ELR (cell line): ENCODE results near the gene IL17REL.

Source experiments
- DNase-seq: peaks from one replicate; pipeline ENCODE4 v3.0.0-alpha.2; 2015; ENCODE audit warnings: low read depth

IL17REL gene

DNA sequence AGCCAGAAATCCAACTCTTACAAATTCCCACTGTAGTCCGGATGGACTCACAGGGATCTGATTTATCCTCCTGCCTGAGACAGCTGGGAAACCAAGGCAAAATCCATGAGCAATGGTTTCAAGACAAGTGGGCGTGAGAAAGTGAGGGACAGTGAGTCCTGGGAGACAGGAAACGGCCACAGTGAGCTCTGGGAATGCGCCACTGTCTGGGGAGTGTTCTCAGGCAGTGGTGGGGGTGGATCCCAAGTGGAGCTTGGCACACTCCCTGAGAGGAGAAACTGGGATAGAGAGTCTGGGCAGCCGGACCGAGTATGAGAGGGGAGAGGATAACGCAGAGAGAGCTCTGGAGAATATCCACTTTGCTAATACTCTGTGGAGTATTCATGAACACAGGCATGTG, 9.8 kb downstream of the IL17REL start:
- DNase-seq = peak; percentile 20

GRCh38 chr22:50001388-50002231, 11.0 kb downstream of the IL17REL start:
- DNase-seq = no peak

- DNase-seq = no peak
Observed at GRCh38 chr22:50000587-50001387, 11.8 kb downstream of the IL17REL start.

GRCh38 chr22:49999946-50000586, 12.5 kb downstream of the IL17REL start:
- DNase-seq = no peak

DNA sequence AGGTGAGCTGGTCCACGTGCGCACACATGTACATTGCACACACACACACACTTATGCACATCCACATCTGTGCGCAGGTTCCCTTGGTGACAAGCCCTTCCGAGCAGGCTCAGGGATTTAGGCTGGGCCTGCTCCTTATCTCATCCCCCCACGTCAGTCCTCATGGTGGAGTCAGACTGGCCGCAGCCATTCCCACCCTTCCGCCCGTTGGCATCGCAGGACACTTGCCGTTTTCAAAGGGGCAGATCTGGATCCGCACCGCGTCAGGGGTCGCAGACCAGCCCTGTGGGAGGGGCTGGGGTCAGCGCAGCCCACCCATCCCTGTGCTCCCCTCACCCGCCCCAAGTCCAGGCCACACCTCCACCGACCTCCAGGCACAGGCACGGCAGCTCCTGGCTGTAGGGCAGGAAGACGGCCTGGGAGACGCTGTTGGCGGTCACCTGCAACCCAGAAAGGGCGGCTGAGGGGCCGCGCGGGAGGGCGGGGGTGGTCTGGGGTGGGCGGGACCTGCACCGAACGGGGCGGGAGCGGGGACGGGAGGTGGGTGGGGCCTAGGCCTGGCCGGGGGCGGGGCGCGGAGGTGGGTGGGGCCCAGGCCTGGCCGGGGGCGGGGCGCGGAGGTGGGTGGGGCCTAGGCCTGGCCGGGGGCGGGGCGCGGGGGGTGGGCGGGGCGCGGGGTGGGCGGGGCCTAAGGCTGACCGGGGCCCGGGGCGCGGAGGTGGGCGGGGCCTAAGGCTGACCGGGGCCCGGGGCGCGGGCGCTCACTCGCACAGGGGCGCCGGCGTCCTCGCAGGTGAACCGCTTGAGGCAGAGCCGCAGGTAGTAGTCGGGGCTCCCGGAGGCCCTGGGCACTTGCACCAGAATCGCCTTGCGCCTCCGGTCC, 13.3 kb downstream of the IL17REL start:
- no peak for DNase-seq

DNA sequence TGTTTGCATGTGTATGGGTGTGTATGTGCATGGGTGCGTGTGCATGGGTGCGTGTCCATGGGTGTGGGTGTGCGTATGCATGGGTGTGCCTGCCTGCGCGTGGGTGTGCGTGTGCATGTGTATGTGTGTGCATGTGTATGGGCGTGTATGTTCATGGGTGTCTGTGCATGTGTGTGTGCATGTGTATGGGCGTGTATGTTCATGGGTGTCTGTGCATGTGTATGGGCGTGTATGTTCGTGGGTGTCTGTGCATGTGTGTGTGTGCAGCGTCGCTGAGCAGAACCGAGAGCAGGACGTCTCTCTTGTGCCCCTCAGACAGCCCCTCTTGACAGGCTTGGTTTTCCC, 13.9 kb downstream of the IL17REL start:
- no peak for DNase-seq

- no peak for DNase-seq
Observed at GRCh38 chr22:49997932-49998717, 14.4 kb downstream of the IL17REL start.

GRCh38 chr22:49997251-49997599, 15.3 kb downstream of the IL17REL start:
- no peak for DNase-seq

GRCh38 chr22:49996518-49997250, 15.9 kb downstream of the IL17REL start:
- DNase-seq = no peak

DNA sequence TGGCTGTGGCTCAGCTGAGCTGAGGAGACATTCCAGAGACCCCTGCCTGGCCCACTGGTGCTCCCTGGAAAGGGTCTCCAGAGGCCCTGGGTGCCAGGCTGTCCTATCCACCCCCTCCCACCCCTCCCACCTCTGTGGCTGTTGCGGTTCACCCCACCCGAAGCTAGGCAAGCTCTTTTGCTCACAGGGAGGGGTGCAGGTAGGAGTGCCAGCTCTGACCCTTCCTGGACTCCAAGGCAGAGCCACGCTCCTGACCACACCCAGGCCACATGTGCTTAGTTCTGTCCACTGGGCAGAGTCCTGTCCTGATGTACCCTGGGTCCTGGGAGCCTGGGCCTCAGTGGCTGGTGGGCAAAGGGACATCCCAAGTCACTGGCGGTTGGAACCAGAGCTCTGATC, 16.4 kb downstream of the IL17REL start:
- no peak for DNase-seq

GRCh38 chr22:49995361-49996118, 17.0 kb downstream of the IL17REL start:
- DNase-seq = no peak

GRCh38 chr22:49995041-49995360, 17.6 kb downstream of the IL17REL start:
- DNase-seq = no peak

DNA sequence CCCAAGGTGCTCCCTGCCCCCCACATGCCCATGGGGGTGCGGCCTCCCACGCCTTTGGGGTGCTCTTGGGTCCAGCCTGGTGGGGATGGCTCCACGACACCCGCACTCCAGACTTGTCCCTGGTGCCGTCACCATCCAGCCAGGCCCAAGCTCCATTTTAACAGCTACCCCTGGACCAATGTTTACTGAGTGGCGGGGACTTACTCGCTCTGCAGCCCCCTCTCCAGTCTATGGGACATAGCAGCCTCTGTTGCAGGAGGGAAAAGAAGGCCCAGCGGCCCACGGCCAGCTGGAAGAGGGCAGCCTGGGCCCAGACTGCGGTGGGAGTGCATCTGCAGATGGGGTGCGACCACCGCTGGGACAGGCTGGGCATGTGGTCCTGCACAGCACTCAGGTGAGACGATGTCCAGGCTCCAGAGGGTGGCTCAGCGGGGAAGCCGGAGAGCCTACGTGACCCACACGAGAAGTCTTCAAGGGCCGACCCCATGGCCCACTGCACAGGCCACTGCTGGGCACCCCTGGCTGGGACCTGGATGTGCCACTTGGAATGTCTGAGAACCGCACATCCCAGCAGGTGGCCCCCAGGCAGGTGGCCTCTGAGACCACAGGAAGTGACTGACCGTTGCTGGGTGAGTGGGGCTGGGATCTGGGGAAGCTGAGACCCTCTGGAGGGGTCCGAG, 18.1 kb downstream of the IL17REL start:
- DNase-seq = no peak

GRCh38 chr22:49993649-49994360, 18.8 kb downstream of the IL17REL start:
- no peak for DNase-seq

DNA sequence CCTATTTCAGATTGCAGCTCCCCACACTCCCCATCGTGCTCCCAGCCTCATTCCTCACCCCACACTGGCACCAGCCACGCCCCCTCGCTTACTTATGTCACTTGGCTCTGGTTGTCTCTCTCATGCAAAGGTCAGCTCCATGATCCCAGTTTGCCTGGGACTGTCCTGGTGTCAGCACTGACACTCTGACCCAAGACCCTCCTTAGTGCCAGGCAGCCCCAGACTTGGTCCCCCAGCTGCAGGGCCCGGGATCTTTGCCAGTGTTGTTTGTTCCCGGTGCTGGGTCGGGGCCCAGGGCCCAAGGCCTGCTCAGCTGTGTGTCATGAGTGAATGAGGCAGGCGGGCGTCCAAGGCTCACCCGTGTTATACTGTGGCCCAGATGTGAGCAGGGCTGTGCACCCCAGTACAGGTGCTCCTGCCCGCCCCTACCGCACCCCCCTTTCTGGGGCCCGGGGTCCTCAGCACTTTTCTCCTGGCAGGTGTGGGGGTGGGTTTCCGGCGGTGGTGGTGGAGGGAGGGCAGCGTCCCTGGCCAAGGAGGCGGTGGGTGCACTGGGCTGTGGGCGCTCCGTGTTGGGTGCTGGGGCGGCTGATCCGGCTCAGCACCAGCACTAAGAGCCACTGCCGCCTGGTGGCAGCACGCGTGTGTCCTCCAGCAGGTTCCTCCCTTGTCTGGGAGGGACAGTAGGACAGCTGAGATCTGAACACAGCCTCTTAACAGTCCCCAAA, 19.5 kb downstream of the IL17REL start:
- DNase-seq = peak; percentile 71

DNA sequence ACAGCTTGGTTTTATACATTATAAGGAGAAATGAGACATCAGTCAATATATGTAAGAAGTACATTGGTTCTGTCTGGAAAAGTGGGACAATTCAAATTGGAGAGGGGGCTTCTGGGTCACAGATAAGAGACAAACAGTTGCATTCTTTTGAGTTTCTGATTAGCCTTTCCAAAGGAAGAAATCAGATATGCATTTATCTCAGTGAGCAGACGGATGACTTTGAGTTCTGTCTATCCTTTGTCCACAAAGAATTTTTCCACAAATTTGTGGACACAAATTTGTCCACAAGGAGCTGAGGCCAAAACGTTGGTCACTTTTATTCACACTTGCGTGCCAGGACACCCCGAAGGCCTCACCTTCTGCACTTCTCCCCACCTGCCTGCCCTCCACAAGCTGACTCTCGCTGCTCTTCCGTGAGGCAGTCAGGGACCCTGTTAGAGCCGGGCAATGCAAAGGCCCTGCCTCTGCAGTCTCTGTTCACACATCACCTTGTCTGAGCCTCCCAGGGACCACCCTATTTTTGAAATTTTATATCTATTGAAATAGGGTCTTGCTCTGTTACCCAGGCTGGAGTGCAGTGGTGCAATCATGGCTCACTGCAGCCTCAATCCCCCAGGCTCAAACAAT, 20.5 kb downstream of the IL17REL start:
- no peak for DNase-seq

DNA sequence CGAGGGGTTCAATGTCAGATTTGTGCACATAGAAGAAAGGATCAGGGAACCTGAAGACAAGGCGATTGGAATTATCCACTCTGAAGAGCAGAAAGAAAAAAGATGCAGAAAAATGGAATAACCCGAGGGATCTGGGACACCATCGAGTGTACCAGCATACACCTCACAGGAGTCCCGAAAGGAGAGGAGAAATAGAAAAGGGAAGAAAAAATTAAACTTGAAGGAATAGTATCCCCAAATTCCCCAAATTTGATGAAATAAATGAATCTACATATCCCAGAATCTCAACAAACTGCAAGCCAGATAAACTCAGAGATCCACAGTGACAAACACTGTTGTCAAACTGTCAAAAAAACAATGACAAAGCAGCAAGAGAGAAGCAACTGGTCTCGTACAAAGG, 21.4 kb downstream of the IL17REL start:
- DNase-seq = no peak
